VCaP (cell line): ENCODE data around the gene GABARAPL1.
A peak's percentile ranks its signal among the peaks of the same experiment; 100 is the strongest.
"Not testable (repeated sequence)": the region's sequence is repeated elsewhere in the genome, so short reads cannot be mapped to it uniquely, and the experiment has no call there.

Source experiments
- H3K27ac ChIP-seq: fragments of 450-650 bp; 2 replicates; pipeline ENCODE4 v1.5.1; 2017
- CTCF ChIP-seq: fragments of 450-650 bp; conservative IDR thresholded peaks from 2 replicates; pipeline ENCODE4 v1.5.1; 2017; ENCODE audit warnings: mild to moderate bottlenecking, moderate library complexity

The GABARAPL1 gene

GRCh38 chr12:10214895-10215267 lies 2.2 kb downstream of the GABARAPL1 start:
- peak overlapping the region; percentile 88 for H3K27ac ChIP-seq
- no peak for TF ChIP-seq CTCF

GRCh38 chr12:10215436-10215835 lies 2.8 kb downstream of the GABARAPL1 start:
- TF ChIP-seq CTCF, result no peak
- H3K27ac ChIP-seq, result 0 out of 2 replicates have a peak overlapping the region, but pooled peaks have one; percentile 88

GRCh38 chr12:10215946-10216345 lies 3.3 kb downstream of the GABARAPL1 start:
- not testable (repeated sequence) for H3K27ac ChIP-seq

- TF ChIP-seq CTCF, result no peak
- no peak overlapping the region for H3K27ac ChIP-seq
Measured at GRCh38 chr12:10218021-10218420, 5.3 kb downstream of the GABARAPL1 start.

- peak overlapping the region; percentile 7 for H3K27ac ChIP-seq
- TF ChIP-seq CTCF, result no peak
Measured at GRCh38 chr12:10220398-10221077, 7.9 kb downstream of the GABARAPL1 start.

GRCh38 chr12:10221846-10222245 lies 9.2 kb downstream of the GABARAPL1 start:
- TF ChIP-seq CTCF, result no peak
- H3K27ac ChIP-seq, result no peak overlapping the region

- no peak for TF ChIP-seq CTCF
- no peak overlapping the region for H3K27ac ChIP-seq
Measured at GRCh38 chr12:10223208-10223607, 10.5 kb downstream of the GABARAPL1 start.

- H3K27ac ChIP-seq, result peak overlapping the region; percentile 72; the same call in 1 of the 2 replicates
Measured at GRCh38 chr12:10225426-10225825, 12.7 kb downstream of the GABARAPL1 start.

GRCh38 chr12:10226086-10226485 lies 13.4 kb downstream of the GABARAPL1 start:
- TF ChIP-seq CTCF, result no peak
- peak overlapping the region; percentile 72 for H3K27ac ChIP-seq
